ENCODE results near the gene ACAP3.

ACAP3 gene

DNA sequence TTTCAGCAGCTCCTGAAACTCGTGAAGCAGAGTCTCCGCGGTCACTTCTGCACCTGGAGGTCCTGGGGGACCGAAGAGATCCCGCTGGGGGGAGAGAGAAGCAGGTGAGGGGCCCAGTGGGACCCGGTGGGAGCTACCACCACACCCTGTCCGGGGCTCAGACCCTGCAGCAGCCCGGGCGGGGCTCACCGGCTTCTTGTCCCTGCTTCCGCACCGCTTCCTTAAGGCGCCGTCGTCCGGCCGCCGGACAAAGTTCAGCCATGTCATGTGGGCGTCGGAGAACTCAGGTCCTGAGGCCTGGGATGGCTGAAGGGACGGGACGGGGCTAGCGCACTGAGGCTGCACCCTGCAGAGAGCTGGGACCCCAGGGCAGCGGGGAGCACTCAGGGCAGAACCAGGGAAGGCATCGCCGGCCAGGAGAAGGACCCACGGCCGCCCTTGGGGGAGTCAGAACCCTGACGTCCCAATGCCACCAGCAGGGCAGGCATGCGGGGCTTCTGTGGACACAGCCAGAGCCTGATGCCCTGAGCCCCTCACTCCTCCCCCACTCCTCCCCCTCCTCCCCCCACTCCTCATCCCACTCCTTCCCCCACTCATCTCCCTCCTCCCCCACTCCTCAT, 63.4 kb downstream of the ACAP3 start:
- no peak for DNase-seq (ENCODE audit: low spot score)

DNA sequence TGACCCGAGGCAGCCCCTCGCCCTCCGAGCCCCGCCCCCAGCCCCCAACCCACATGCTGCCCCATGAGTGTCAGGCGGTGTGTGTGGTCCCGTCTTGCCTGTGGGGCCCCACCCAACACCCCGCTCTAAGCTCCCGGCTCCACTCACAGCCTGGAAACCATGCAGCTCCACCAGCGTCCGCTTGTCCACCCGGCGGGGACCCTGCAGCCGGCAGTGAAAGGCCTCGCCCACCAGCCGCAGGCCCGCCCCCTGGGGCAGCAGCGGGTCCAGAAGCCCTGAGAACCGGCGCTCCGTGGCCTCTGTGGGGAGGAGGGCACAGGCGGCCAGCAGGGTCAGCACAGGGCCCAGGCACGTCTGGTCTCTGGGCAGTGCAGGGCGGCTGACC, 63.9 kb downstream of the ACAP3 start:
- no peak for DNase-seq (ENCODE audit: low spot score)

DNA sequence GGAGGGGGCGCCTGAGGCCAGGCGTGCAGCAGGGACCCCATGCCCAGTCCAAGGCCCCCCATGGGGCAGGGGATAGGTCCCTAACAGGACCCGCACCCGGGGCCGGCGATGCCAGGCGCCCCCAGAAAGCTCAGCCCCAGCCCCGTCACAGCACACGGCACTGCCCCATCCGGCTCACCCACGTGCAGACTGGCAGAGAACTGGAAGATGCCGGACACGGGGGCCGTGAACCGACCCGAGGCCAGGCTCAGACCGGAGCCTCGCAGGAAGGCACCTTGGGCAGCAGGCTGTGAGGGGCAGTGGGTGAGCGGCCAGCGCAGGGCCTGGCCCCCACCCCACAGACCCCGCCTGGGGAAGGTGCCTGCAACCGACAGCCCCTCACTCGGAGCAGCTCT, 64.5 kb downstream of the ACAP3 start:
- no peak for DNase-seq (ENCODE audit: low spot score)

DNA sequence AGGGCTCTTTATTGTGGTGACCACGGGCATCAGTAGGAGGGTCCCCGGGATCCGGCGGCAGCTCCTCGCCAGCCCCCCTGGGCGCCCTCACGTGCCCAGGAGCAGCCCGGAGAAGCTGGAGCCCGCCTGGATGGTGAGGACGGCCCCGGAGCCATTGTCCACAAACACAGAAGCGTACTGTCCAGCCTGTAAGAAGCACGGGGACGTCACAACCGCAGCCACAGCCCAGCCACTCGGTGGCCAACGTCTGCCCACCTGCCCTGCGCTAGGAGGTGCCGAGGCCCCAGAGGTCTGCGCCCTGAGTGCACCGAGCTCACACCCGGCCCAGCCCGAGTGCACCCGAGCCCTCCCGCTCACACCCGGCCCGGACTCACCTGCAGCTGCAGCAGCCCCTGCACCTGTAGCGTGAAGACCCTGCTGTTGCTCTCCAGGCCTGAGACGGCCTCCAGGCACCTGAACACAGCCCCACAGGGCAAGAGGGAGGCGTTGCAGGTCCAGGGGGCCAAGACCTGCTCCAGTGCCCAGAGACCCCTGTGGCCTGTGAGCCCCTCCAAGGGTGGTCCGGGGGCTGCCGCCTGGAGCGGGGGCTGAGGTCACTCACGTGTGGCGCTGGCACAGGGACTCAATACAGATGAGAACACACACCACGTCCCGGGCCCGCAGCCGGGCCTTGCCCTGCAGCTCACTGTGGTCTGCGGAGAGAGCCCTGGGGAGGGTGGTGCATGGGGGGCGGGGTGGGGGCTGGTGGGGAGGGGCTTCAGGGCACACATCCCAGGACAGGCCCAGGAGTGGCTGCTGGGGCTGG, 65.1 kb downstream of the ACAP3 start:
- DNase-seq (ENCODE audit: low spot score): no peak
